Transverse colon (tissue), 4 donors: ENCODE data around the gene SLC39A11.

Experiments used
- EP300 ChIP-seq: sonication (generic); formaldehyde crosslinking; IDR thresholded peaks from one replicate; pipeline ENCODE4 v1.6.1; 2017; ENCODE audit warnings: antibody characterized with exemption, low read depth
- POLR2A ChIP-seq: fragments of 450-650 bp; IDR thresholded peaks from one replicate; pipeline ENCODE4 v1.6.1; 2016; ENCODE audit warnings: antibody characterized with exemption, mild to moderate bottlenecking, moderate library complexity
- POLR2AphosphoS5 ChIP-seq, 3 donors: sonication (generic); formaldehyde crosslinking; IDR thresholded peaks; one replicate each; pipeline ENCODE4 v1.6.1; 2016; ENCODE audit warnings: antibody characterized with exemption in 3 of 3
- TF ChIP-seq, protein P1 (sequence below), 5 experiments: fragments of 200-600 bp in 3 of 5; fragments of 450-650 bp in 2 of 5; sonication (generic) in 3 of 5; IDR thresholded peaks; 1 replicate in 2 of 5; 2 replicates in 3 of 5; pipeline ENCODE4 v1.5.1; 2016 to 2017; ENCODE audit warnings: antibody characterized with exemption in 5 of 5, inconsistent platforms in 3 of 5, mild to moderate bottlenecking in 2 of 5, moderate library complexity in 1 of 5

DNA sequence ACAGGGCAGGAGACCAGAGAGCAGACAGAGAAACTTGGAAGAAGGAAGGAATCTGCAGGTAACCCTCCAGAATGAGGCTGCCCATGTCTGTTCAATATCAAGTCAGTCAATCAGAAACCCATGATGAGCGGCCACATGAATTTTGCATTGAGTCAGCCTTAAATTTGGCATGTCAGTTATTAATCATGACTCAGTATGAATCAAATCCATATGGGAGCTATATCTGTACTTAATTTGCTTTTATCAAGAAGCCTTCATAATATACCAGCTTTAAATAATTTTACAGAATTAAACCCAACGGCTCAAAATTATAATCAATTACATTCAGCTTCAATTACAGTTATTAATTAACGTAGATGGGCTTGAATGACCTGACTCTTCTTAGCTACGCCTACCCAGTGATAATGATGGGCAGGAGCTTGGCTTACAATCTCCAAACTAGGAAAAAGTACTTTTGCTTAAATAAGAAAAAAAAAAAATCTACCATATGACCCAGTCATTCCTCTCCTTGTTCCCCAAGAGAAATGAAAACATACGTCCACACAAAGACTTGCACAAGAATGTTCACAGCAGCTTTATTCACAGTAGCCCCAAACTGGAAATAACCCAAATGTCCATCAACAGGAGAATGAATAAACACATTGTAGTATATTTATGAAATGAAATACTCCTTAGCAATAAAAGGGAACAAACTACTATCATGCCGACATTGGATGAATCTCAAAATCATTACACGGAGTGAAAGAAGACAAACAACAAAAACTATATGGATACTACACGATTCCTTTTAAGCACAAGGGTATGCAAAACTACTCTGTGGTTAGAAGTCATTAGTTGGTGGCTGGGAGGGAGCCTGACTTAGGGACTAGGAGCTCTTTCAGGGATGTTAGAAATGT, 48.6 kb downstream of the SLC39A11 start:
- TF ChIP-seq, protein P1, sequence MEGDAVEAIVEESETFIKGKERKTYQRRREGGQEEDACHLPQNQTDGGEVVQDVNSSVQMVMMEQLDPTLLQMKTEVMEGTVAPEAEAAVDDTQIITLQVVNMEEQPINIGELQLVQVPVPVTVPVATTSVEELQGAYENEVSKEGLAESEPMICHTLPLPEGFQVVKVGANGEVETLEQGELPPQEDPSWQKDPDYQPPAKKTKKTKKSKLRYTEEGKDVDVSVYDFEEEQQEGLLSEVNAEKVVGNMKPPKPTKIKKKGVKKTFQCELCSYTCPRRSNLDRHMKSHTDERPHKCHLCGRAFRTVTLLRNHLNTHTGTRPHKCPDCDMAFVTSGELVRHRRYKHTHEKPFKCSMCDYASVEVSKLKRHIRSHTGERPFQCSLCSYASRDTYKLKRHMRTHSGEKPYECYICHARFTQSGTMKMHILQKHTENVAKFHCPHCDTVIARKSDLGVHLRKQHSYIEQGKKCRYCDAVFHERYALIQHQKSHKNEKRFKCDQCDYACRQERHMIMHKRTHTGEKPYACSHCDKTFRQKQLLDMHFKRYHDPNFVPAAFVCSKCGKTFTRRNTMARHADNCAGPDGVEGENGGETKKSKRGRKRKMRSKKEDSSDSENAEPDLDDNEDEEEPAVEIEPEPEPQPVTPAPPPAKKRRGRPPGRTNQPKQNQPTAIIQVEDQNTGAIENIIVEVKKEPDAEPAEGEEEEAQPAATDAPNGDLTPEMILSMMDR (IDR thresholded peaks at IDR 0.05): no peak
- no peak for TF ChIP-seq POLR2A
- TF ChIP-seq EP300: no peak
- no peak for TF ChIP-seq POLR2AphosphoS5 (IDR thresholded peaks at IDR 0.05)
